Stimulated activated CD4-positive, alpha-beta T cell treated with anti-CD3 and anti-CD28 coated beads, Interleukin-2, amount 100 ng/mL, for 24 hours (primary cell): ENCODE measurements around the gene DGCR8.

Experiments used
- DNase-seq, 2 donors: peaks; one replicate each; pipeline ENCODE4 v3.0.0-alpha.2; 2020

Gene DGCR8

DNA sequence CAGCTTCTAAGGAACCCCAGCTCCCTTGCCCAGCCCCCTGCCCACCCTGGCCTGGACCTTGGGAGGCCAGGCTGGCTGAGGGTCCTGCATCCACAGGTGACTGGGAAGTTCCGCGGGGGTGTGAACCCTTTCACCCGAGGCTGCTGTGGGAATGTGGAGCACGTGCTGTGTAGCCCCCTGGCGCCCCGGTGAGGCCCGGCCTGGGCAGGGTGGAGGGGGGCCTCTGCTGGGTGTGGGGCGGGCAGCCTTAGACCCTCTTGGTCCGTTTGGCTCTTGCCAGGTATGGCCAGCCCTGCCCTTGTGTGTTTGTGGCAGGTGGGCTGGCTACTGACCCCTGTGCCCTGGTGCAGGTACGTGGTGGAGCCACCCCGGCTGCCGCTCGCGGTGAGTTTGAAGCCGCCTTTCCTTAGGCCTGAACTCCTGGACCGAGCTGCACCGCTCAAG, 60.5 kb downstream of the DGCR8 start:
- DNase-seq: no peak

DNA sequence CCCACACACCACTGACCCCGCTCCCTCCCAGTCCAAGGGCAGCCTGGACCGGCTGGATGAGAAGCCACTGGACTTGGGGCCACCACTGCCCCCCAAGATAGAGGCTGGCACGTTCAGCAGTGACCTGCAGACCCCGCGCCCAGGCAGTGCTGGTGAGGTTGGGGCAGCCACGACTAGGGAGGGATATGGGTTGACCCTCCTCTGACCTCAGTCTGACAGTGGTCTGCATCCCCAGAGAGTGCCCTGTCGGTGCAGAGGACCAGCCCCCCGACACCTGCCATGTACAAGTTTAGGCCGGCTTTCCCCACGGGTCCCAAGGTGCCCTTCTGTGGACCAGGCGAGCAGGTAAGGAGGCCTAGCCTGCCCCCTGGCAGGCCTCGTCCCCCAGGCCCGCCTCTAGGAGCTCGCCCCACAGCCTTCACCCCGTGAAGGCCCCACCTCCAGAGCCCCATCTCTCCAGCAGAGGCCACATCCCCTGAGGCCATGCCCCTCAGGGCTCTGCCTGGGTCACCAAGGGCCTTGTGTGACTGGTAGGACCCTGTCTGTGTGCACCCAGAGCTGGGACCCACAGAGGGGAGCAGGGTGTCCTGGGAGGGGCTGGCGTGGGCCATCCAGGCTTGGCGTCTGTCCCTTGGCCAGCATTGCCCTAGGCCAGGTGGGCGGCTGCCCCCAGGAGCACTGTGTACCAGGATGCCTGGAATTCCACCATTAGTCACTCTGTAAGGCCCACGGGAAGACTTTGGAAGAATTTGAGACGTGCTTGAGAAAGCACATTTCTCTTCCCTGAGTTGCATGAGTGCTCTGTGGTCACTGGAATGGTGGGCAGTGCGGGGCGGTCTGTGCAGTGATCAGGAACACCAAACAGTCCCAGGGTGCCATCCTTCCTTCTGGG, 61.4 kb downstream of the DGCR8 start:
- no peak for DNase-seq

DNA sequence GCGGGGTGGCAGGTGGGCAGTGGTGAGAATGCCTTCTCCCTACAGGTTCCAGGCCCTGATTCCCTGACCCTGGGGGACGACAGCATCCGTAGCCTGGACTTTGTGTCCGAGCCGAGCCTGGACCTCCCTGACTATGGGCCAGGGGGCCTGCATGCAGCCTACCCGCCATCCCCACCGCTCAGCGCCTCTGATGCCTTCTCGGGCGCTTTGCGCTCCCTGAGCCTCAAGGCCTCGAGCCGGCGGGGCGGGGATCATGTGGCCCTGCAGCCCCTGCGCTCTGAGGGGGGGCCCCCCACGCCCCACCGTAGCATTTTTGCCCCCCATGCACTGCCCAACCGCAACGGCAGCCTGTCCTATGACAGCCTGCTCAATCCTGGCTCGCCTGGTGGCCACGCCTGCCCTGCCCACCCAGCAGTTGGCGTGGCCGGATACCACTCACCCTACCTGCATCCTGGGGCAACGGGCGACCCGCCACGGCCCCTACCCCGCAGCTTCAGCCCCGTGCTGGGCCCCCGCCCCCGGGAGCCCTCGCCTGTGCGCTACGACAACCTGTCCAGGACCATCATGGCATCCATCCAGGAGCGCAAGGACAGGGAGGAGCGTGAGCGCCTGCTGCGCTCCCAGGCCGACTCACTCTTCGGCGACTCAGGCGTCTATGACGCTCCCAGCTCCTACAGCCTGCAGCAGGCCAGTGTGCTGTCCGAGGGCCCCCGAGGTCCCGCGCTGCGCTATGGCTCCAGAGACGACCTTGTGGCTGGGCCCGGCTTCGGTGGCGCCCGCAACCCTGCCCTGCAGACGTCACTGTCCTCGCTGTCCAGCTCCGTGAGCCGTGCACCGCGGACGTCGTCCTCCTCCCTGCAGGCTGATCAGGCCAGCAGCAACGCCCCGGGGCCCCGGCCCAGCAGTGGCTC, 62.9 kb downstream of the DGCR8 start:
- DNase-seq: no peak

DNA sequence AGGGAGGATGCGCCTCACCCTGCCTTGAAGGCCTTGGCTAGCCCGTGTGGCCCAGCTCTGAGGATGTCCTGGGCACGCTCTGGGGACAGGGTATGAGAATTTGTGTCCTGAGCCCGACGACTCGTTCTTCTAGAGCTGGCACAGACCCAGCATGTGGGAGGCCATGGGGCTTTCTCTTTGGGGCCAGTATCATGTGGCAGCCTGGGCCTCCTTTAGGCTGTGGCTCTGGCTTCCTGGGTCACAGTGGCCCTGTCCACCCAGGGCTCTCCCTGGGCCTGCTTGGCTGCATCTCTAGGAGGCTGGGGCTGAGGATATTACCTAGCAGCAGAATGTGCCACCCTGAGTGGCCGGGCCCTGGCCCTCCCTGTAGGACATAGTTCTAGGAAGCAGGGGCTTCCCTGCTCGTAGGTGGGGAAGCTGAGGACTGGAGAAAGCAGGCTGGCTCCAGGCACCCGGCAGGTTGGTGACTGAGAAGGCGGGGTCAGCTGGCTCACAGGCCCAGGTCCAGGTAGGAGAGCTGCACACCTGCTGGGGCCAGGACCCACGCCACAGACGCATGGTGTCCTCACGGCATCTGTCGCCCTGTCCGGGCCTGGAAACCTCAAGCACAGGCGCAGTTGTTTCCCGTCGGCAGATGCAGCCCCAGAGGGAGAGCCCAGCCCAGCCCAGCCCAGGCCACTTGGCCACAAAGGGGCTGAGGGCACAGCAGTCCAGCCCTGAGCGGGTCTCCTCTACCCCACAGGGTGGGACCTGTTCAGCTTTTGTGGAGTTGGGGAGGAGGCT, 64.0 kb downstream of the DGCR8 start:
- no peak for DNase-seq

DNA sequence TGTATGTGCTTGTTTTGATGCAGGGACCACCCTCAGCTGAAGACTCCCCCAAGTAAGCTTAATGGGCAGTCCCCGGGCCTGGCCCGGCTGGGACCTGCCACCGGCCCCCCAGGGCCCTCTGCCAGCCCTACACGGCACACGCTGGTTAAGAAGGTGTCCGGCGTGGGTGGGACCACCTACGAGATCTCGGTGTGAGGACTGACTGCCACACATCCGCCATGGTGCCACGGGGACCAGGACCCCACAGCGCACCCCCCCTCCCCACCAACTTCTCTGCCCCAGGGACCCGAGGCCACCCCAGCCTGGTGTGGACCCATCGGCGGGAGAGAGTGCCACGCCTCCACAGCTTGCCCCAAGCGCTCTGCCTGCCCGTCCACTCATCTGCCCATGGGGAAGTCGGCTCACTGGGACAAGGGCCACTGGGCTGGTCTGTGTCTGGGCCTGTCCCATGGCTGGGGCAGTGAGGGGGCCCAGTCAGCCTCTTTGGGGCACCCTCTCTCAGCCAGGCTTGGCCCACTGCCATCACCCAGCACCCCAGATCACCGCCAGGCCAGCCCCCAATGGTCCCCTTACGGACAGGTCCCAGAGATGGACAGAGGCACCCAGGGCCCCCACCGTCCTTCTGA, 65.3 kb downstream of the DGCR8 start:
- DNase-seq: no peak

DNA sequence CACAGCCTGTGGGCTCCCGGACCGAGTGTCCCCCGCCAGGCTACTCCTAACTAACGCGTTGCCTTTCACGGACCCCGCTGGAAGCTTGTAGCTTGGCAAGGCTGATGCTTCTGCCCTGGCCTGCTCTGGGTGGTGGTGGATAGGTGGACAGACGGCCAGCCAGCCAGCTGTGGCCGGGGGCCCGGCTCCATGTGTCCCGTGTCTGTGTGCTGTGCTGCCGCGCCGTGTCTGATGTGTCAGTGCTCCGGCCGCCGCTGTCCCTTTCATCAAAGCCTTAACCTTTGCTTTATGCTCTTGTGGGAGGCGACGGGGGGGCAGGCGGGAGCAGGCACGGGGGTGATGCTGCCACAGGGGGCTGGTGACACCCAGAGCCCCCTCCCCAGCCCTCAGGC, 65.8 kb downstream of the DGCR8 start:
- no peak for DNase-seq

DNA sequence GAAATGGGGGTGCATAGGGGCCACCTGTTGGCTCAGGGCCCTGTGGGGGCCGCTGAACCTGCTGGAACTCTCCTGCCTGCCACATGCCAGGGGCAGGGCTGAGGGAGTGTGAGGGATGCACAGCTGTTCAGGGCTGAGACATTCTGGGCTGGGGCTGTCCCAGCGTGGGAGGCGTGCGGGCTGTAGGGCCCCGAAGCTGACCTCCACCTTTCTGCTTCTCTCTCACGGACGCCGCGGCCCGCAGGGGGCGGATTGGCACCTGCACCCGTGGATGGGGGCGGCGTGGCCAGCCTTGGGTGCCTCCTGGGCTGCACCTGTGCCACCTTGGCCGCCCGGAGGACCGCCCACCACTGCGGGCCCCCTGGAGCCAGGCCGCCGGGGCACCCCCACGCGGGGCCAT, 66.7 kb downstream of the DGCR8 start:
- DNase-seq: no peak

DNA sequence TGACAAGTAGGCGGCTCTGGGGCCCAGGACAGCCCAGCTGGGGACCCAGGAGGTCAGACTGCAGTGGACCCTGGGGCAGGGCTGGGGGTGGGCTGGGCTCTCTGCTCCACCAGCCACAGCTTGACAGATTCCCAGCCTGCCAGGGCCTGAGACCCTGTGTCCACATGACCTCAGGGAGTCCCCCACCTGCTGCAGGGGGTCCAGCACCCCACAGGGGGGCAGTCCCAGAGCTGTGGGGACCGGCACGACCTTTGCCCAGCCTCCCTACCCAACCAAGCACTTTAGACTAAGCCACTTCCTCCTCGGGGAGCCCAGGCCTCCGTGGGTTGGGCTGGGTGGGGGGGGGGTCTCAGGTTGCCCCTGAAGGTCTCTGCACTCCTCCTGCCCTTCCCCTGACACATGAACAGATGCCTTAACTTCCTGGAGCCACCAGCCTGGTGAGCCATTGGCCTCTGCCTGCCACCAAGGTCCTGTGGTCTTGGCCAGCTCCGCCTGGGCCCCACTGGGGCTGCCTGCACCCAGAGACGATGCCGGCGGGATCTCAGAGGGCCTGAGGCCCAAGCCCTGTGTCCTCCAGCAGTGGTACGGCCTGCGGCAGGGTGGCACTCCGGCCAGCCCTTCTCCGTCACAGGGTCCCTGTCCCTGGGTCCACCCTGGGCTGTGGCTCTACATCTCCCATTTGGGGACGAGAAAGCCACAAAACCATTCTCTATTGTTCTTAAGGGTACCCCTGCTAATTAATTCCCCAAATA, 67.4 kb downstream of the DGCR8 start:
- DNase-seq: no peak

DNA sequence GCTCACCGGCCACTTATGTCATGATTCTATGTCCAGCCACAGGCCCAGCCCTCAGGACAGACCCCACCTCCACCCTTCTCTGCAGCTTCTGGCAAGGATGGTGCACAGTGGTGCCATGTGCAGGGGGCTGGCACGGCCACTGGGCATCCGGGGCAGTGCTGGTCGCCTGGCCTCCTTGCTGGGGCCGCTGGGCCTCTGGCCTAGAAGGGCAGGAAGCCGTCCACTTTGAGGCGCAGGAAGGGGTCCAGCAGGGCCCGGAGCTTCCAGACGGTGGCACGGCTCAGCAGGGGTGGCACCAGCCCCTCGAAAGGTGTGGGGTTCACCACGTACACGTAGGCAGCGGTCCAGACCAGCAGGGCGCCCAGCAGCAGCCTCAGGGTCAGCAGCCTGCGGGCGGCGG, 68.4 kb downstream of the DGCR8 start:
- DNase-seq: no peak

DNA sequence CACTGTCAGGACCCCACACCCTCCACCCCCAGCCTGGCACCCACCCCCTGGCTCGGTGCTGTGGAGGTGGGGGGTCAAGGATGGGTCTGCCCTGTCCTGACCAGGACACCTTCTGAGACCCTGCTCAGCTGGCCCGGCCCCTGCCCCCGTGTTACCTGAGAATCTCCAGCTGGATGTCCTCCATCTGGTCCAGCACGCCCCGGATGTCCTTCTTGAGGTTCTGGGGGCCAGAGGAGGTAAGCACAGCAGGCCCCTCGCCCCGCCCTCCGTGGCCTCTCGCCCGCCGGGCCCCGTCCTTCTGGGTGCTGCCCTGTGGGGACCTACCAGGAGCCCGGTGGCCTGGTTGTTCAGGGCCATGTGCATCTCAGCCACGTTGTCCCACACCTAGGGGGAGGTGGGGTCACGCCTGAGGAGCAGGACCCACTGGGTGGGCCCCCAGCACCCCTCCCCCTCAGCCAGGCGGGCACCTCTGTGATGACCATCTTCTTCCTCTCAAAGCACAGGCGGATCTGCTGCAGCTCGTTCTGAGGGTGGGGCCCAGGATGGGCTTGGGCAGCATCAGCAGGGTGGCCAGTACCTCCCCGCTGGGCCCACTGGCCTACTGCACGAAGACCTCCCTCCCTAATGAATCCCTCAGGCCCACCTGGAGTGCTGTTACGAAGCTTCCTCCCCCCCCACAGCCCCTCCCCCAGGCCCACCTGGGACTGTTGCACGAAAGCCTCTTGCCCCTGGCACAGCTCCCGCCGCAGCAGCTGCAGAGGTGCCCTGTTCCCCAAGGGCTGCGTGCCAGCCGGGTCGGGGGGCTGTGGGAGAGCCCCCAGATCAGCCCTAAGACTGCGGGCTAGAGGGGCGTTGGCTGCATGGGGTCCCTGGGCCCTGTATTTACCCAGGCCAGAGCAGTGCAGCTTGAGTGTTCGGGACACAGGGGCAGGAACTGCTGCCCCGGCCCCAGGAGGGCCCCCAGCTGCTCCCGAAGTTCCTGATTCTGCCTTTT, 69.5 kb downstream of the DGCR8 start:
- no peak for DNase-seq

DNA sequence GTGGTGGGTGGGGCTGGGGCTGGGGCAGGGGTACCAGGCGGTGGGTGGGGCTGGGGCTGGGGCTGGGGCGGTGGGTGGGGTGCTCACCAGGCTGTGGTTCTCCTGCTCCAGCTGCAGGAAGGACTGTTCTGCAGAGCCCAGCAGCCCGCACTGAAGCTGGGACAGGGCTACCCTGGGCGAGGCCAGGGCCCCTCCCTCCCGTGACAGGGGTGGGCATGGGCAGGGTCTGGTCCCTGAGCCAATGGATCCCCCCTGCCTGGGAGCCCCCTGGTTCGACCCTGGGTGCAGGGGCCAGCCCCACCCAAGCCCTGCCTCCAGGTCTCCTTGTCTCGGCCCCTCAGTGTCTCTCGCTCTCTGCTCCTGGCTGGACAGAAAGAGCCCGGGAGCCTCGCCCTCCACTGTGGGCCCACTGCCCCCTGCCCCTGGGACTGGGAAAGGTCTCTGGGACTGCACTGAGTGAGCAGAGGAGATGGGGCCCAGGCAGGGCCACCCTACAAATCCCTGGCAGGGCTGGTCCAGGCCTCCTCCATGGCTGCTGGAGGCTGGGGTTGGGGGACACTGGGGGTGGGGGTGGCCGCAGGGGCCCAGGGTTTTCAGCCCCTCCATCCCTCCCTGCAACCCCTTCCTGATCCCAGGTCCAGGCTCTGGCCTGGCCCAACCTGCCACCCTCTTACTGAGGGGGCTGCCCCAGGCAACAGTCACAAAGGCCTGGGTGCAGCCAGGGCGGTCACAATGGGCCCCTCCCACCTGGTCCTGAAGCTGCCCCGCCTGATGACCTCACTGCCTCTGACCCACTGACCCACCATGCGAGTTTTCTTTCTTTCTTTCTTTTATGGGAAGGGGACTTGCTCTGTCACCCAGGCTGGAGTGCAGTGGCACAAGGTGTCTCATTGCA, 70.6 kb downstream of the DGCR8 start, which contains the start of gene CCDC188:
Gene CCDC188, minus strand, starts transcription at position 675 of the 895 bp plus-strand sequence. Its CDS starts 69 bp downstream, at position 606.
- DNase-seq: no peak

DNA sequence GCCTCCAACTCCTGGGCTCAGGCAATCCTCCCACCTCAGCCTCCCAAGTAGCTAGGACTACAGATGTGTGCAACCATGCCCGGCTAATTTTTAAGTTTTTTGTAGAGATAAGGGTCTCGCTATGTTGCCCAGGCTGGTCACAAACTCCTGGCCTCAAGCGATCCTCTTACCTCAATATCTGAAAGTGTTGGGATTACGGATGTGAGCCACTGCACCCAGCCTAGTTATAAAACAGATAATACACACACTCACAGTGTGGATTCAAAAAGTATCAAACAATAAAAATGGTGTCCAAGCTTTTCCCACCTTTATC, 71.2 kb downstream of the DGCR8 start:
- no peak for DNase-seq

DNA sequence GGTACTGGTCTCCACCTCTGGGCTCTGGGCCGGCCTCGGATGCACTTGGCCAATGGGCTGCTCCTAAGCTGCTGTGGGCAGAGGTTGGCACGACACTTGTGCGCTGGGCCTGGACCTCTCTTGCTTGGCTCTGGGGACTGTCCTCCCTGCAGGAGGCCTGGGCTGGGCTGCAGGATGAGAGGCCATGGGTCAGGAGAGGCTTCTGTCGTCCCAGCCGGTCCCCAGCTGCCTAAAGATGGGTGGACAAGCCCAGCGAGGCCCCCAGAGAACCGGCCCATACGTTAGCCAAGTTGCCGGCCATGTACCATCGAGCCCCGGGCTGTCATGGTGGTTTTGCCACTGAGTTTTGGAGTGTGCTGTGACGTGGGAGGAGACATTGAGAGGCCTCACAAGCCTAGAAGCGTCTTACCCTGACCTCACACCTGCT, 72.4 kb downstream of the DGCR8 start:
- no peak for DNase-seq

DNA sequence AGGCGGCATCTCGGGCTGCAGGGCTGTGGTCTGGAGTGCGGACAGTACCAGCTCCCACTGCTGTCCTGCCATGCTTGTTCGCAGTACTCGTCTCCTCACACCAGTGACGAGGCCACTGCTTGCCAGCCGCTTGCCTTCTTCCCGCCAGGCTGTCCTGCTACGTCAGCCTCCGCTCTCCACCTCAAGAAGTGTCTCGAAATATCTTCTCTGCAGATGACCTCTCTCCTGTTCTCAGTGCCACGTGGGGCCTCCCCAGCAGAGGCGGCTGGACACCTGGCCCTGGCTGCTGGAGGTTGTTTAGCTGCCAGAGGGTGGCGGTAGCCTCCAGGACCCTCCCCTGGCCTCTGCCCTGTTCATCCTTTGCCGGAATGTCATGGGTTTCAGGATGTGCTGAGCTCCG, 73.9 kb downstream of the DGCR8 start:
- DNase-seq: no peak

DNA sequence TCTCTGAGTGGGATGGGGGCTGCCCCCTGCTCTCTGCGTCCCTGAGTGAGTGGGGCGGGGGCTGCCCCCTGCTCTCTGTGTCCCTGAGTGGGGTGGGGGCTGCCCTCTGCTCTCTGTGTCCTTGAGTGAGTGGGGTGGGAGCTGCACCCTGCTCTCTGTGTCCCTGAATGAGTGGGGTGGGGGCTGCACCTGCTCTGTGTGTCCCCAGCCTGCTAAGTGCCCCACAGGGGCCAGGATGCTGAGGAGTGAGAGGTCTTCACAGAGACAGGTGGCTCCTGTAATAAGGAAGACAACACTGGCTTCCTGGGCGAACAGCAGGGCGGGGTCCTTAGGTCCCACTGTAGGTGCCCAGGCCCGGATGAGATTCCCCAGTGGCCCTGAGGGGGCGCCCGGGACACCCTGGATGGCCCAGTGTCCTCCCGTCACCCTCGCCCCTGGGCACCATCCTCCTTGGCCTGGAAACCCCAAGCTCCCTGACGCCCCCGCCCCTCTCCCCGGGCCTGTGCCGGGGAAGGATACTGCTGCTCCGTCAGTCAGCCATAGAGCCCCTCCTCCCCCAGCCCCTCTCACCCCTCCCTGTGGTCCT, 74.7 kb downstream of the DGCR8 start:
- no peak for DNase-seq

DNA sequence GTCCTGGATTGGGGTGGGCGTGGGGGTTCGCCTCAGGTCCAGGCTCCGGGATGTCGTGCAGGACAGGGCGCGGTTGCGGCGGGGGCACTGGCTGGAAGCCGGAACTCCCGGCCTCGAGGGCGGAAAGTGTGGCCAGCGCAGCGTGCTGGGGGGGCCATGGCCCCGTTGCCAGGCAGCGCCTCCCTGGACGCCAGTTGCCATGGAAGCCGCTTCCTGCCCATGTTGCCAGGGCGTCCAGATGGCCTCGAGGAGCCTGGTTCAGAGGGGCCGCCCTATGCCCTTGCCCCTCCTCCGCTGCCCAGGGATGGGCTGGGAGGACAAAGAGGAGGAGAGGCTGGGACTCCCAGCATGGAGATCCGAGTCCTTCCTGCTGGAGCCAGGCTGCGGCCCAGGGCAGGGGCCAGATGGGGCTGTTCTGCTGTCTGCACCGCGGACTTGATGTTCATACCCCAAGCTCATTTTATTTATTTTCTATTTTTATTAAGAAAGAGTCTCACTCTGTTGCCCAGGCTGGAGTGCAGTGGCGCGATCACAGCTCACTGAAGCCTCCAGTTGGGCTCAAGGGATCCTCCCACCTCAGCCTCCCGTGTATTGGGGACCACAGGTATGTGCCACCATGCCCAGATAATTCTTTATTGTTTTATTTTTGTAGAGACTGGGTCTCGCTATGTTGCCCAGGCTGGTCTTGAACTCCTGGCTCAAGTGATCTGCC, 75.4 kb downstream of the DGCR8 start:
- no peak for DNase-seq

DNA sequence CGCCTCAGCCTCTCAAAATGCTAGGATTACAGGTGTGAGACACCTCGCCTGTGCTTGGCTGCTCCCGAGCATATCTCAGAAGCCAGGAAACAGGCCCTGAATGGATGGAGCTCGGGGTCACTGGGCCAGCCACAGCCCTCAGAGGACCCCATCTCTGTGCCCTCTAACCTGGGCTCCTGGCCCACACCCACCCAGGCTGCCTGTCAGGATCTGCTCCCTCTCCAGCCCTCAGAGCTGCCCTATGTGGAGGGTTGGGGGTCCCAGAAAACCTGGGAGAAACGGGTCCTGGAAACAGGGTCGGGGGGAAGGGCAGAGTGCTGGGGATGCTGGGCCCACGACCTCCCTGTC, 76.0 kb downstream of the DGCR8 start:
- no peak for DNase-seq
